IMR-90 (cell line): ENCODE measurements around the gene COLEC11. TPM values are rescaled to one million over a fixed set of nuclear protein-coding genes. Genes with fewer than 3 reads are reported as not detected.

Experiments used
- ATAC-seq: fragments of 200-7000 bp; cut with Tn5 transposase; 2 replicates; pipeline ENCODE4 v1.9.1; 2020; ENCODE audit warnings: low read depth, mild to moderate bottlenecking, moderate library complexity
- BruUV-seq: library from RNA; stranded (reverse); fragments of 400-500 nt; replicated peaks from 2 replicates; lab custom pipeline; 2021; lab: Mats Ljungman, UMichigan
- CTCF ChIA-PET: fragments of 300-600 bp; formaldehyde crosslinking; extraction: SDS; loops from one replicate; lab custom pipeline; 2021; ENCODE audit warnings: antibody characterized with exemption; lab: Yijun Ruan, JAX
- POLR2A ChIA-PET: fragments of 300-600 bp; sonication (Branson Sonifier 250); formaldehyde crosslinking; loops from one replicate; lab custom pipeline; 2022; ENCODE audit warnings: antibody characterized with exemption; ENCODE audit not compliant: unreplicated experiment; lab: Charles Lee
- DNase-seq: peaks from one replicate; pipeline ENCODE4 v3.0.0; 2013
- H2AFZ ChIP-seq: replicated peaks from 2 replicates; pipeline ENCODE3; 2013; ENCODE audit warnings: low read length, mild to moderate bottlenecking; ENCODE audit not compliant: poor library complexity
- H2AK5ac ChIP-seq: 2 replicates; pipeline ENCODE4 v1.6.1; 2013; ENCODE audit warnings: low read depth, low read length, inconsistent platforms
- H2AK9ac ChIP-seq: replicated peaks from 2 replicates; pipeline ENCODE3; 2013; ENCODE audit warnings: mild to moderate bottlenecking, low read depth, low read length, moderate library complexity; ENCODE audit not compliant: poor library complexity
- H2BK120ac ChIP-seq: 2 replicates; pipeline ENCODE4 v1.6.1; 2013; ENCODE audit warnings: low read depth, low read length, inconsistent platforms
- H2BK15ac ChIP-seq: 3 replicates; pipeline ENCODE4 v1.6.1; 2013; ENCODE audit warnings: low read depth, low read length, inconsistent platforms
- H2BK20ac ChIP-seq: 2 replicates; pipeline ENCODE4 v1.6.1; 2013; ENCODE audit warnings: low read depth, mild to moderate bottlenecking, inconsistent platforms, low read length, moderate library complexity
- H2BK5ac ChIP-seq: 2 replicates; pipeline ENCODE4 v1.6.1; 2013; ENCODE audit warnings: mild to moderate bottlenecking, low read depth, low read length, inconsistent platforms; ENCODE audit not compliant: poor library complexity, severe bottlenecking
- H3K14ac ChIP-seq: replicated peaks from 2 replicates; pipeline ENCODE4 v1.6.1; 2013; ENCODE audit warnings: low read depth, low read length, inconsistent platforms
- H3K18ac ChIP-seq: 2 replicates; pipeline ENCODE4 v1.6.1; 2013; ENCODE audit warnings: low read depth, low read length, control low read depth
- H3K23ac ChIP-seq: 2 replicates; pipeline ENCODE4 v1.6.1; 2013; ENCODE audit warnings: low read depth, low read length, inconsistent platforms
- H3K27ac ChIP-seq: 2 replicates; pipeline ENCODE4 v1.5.1; 2013; ENCODE audit warnings: mild to moderate bottlenecking, control low read depth, low read length; ENCODE audit not compliant: insufficient read depth
- H3K27me3 ChIP-seq: 2 replicates; pipeline ENCODE4 v1.6.1; 2013; ENCODE audit warnings: low read length; ENCODE audit not compliant: control insufficient read depth, insufficient read depth
- H3K36me3 ChIP-seq: 2 replicates; pipeline ENCODE4 v1.6.1; 2013; ENCODE audit warnings: low read length, mixed read lengths; ENCODE audit not compliant: control insufficient read depth, insufficient read depth
- H3K4ac ChIP-seq: 2 replicates; pipeline ENCODE4 v1.6.1; 2013; ENCODE audit warnings: low read depth, low read length, inconsistent platforms
- H3K4me1 ChIP-seq: 2 replicates; pipeline ENCODE4 v1.6.1; 2013; ENCODE audit warnings: low read length, mixed read lengths; ENCODE audit not compliant: control insufficient read depth, insufficient read depth
- H3K4me2 ChIP-seq: 2 replicates; pipeline ENCODE4 v1.6.1; 2013; ENCODE audit warnings: low read depth, mild to moderate bottlenecking, control low read depth, low read length, moderate library complexity
- H3K4me3 ChIP-seq: 2 replicates; pipeline ENCODE4 v1.5.1; 2013; ENCODE audit warnings: low read depth, mild to moderate bottlenecking, control low read depth, low read length, moderate library complexity; ENCODE audit not compliant: insufficient read depth
- H3K56ac ChIP-seq: 2 replicates; pipeline ENCODE4 v1.6.1; 2013; ENCODE audit warnings: low read length, inconsistent platforms; ENCODE audit not compliant: insufficient read depth; ENCODE audit errors: extremely low read depth
- H3K79me1 ChIP-seq, 2 experiments: 2 replicates each; pipeline ENCODE4 v1.6.1; 2013; ENCODE audit warnings: low read length in 2 of 2, inconsistent platforms in 1 of 2, low read depth in 1 of 2
- H3K9ac ChIP-seq: 2 replicates; pipeline ENCODE4 v1.6.1; 2013; ENCODE audit warnings: low read depth, low read length, control low read depth
- H3K9me1 ChIP-seq: 2 replicates; pipeline ENCODE4 v1.6.1; 2013; ENCODE audit warnings: low read length, inconsistent platforms; ENCODE audit not compliant: insufficient read depth
- H3K9me3 ChIP-seq: 2 replicates; pipeline ENCODE4 v1.6.1; 2013; ENCODE audit warnings: low read length; ENCODE audit not compliant: control insufficient read depth, insufficient read depth
- H4K20me1 ChIP-seq: 2 replicates; pipeline ENCODE4 v1.6.1; 2013; ENCODE audit warnings: low read length, inconsistent platforms; ENCODE audit not compliant: insufficient read depth
- H4K5ac ChIP-seq: 2 replicates; pipeline ENCODE4 v1.6.1; 2013; ENCODE audit warnings: mild to moderate bottlenecking, low read depth, low read length, control low read depth
- H4K8ac ChIP-seq, 2 experiments: 2 replicates each; pipeline ENCODE4 v1.6.1; 2013; ENCODE audit warnings: low read depth in 2 of 2, low read length in 2 of 2, control low read depth in 1 of 2, inconsistent platforms in 1 of 2
- H4K91ac ChIP-seq: 2 replicates; pipeline ENCODE4 v1.6.1; 2013; ENCODE audit warnings: low read depth, low read length, inconsistent platforms; ENCODE audit not compliant: insufficient read depth
- ELK1 ChIP-seq: fragments of 150-350 bp; IDR thresholded peaks from 2 replicates; pipeline ENCODE4 v1.6.1; 2016; ENCODE audit warnings: low read depth, mild to moderate bottlenecking, low read length, moderate library complexity, borderline replicate concordance
- MAZ ChIP-seq: IDR thresholded peaks from 2 replicates; pipeline ENCODE4 v1.6.1; 2012; ENCODE audit warnings: low read depth, mild to moderate bottlenecking, low read length, improper control_type of control experiment, moderate library complexity, borderline replicate concordance
- NFE2L2 ChIP-seq: fragments of 150-350 bp; IDR thresholded peaks from 2 replicates; pipeline ENCODE4 v1.6.1; 2016; ENCODE audit warnings: low read depth, mild to moderate bottlenecking, low read length
- RCOR1 ChIP-seq: IDR thresholded peaks from 2 replicates; pipeline ENCODE4 v1.6.1; 2012; ENCODE audit warnings: mild to moderate bottlenecking, low read length, improper control_type of control experiment; ENCODE audit not compliant: insufficient replicate concordance
- SMC3 ChIP-seq: fragments of 150-350 bp; IDR thresholded peaks from 2 replicates; pipeline ENCODE4 v1.6.1; 2016; ENCODE audit warnings: low read depth, mild to moderate bottlenecking, antibody characterized with exemption, low read length, moderate library complexity
- WGBS, 2 experiments: methylation state at CpG; one replicate each; pipeline versions ENCODE4 v1.1.5 to v1.1.7; 2013; ENCODE audit warnings: missing lambda C conversion rate in 2 of 2; ENCODE audit not compliant: insufficient read length in 1 of 2; ENCODE audit errors: extremely low coverage in 2 of 2; 5-methylcytosine and 5-hydroxymethylcytosine counted together
- dilution Hi-C: fragments of 300-500 bp; cut with HindIII; formaldehyde crosslinking; loops from one replicate; pipeline ENCODE4 v1.14.3; 2018; ENCODE audit warnings: low sequenced_read_pairs; ENCODE audit not compliant: unreplicated experiment
- in situ Hi-C: fragments of 300-500 bp; cut with MboI; formaldehyde crosslinking; loops from 3 replicates; pipeline ENCODE4 v1.14.3; 2019; ENCODE audit warnings: low sequenced_read_pairs, inconsistent platforms, mixed read lengths
- intact Hi-C: fragments of 100-400 bp; cut with micrococcal nuclease; formaldehyde crosslinking; loops from 2 replicates; pipeline ENCODE4 v1.10.0; 2022
- polyA plus RNA-seq, 3 experiments: library from polyadenylated mRNA; depleted of rRNA; stranded (reverse); fragments of >200 nt; gene quantifications; 2 replicates each; pipeline ENCODE4 v1.2.3, GENCODE V29; 2012; ENCODE audit warnings: low replicate concordance in 1 of 3
- total RNA-seq: library from RNA; depleted of rRNA; stranded (reverse); fragments of >200 nt; gene quantifications from 2 replicates; pipeline ENCODE4 v1.2.3, GENCODE V29; 2012

COLEC11 gene
- total and polyA plus RNA-seq, 2 of the 4 experiments (the other 2 are of a cell fraction), result under 0.01 to 0.24 TPM

GRCh38 chr2:3571284-3571683, 23.6 kb upstream of the COLEC11 start:
- H3K18ac ChIP-seq, result no peak overlapping the region
- no peak overlapping the region for H4K8ac ChIP-seq
- H3K36me3 ChIP-seq, result no peaks in the 10 kb centered on the region; the same call in 1 of the 2 replicates
- intact Hi-C loops (no loop called here), dilution Hi-C loops (no loop called here), in situ Hi-C loops (no loop called here)
- H4K20me1 ChIP-seq, result peaks cover 11% of the 10 kb centered on the region
- no CpG with 5 or more reads among the region's 8 CpGs for WGBS, 2 experiments
- DNase-seq (peak; percentile 56), ATAC-seq (no peak)
- H3K14ac ChIP-seq, result no peak overlapping the region
- H3K27me3 ChIP-seq, result no peaks in the 10 kb centered on the region
- no peak overlapping the region for H2BK120ac ChIP-seq
- H2AK9ac ChIP-seq, result no peak overlapping the region
- no peak overlapping the region for H2AK5ac ChIP-seq
- no peak overlapping the region for H3K4ac ChIP-seq
- H3K9me3 ChIP-seq, result no peaks in the 10 kb centered on the region
- H3K27ac ChIP-seq, result no peak overlapping the region
- TF ChIP-seq MAZ (no peak), RCOR1 (no peak), ELK1 (no peak), SMC3 (no peak), NFE2L2 (no peak)
- H3K9me1 ChIP-seq, result no peaks in the 10 kb centered on the region
- H3K9ac ChIP-seq, result no peak overlapping the region
- POLR2A ChIA-PET, result no interaction called here
- no peak overlapping the region for H3K4me3 ChIP-seq
- no peak overlapping the region for H3K23ac ChIP-seq
- H4K91ac ChIP-seq, result no peak overlapping the region
- no peak overlapping the region for H2AFZ ChIP-seq
- no peak overlapping the region for H3K4me2 ChIP-seq
- no peak overlapping the region for H2BK5ac ChIP-seq
- no peak overlapping the region for H2BK15ac ChIP-seq
- no peak overlapping the region; the same call in 1 of the 2 replicates for H4K5ac ChIP-seq
- H2BK20ac ChIP-seq, result no peak overlapping the region
- CTCF ChIA-PET, result no interaction called here
- BruUV-seq, result no TSS peak
- H3K56ac ChIP-seq, result no peak overlapping the region
- peaks cover 0 to 5% of the 10 kb centered on the region in 2 experiments; a peak in 1 of 4 replicates for H3K79me1 ChIP-seq
- no peaks in the 10 kb centered on the region for H3K4me1 ChIP-seq
